KBM-7 (cell line): ENCODE data around the gene ZNF185.

Experiments
- DNase-seq: peaks from one replicate; pipeline ENCODE4 v3.0.0-alpha.2; 2015
- in situ Hi-C: fragments of 300-500 bp; cut with MboI; formaldehyde crosslinking; loops from 2 replicates; pipeline ENCODE4 v1.14.3; 2020; ENCODE audit warnings: low sequenced_read_pairs, low pct_unique_long_range_greater_than_20kb, mixed read lengths

The ZNF185 gene

DNA sequence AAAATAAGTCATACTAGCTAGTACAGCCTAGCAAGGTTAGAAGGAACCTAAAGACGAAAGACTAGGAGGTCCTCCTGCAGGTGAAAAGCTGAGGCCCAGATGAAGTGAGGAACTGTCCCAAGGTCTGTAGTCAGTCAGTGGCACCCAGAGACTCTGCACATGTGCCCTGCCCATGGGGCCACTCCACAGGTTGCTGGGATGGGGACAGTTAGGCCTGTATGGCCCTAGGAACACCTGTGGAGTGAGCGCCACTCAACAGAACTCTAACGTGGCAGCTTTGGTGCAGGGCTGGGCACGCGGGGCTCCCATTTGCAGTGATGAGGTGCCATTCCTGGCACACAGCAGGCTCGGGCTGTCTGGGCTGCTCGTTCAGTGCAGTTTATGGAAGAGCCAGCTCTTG is 14.8 kb downstream of the ZNF185 start:
- in situ Hi-C loops, result loop anchor here (25.0 kb wide), 1 partner anchor 250 kb away; no protein-coding TSS in a partner anchor

DNA sequence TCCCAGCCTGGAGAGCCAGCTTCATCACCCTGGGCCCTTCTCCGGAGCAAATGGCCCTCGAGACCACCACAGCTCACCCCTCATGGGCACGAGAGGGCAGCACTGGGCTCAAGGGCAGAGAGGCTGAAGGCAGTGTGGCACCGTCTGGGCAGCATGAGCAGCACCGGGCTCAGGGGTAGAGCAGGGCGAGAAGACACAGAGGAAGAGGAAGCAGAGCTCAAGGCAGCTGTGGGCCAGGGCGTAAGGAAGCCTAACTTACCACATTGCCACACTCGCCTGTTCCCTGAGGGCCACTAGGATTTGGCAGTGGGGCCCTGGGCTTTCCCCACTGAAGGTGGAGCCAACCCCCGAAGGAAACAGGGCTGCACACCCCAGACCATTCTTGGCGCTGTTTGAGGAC is 15.5 kb downstream of the ZNF185 start:
- in situ Hi-C loops, result loop anchor here (25.0 kb wide), 1 partner anchor 251 kb away; no protein-coding TSS in a partner anchor
- DNase-seq, result no peak

More for the DNA sequence above, 14.8 kb downstream of the ZNF185 start:
- DNase-seq, result no peak

DNA sequence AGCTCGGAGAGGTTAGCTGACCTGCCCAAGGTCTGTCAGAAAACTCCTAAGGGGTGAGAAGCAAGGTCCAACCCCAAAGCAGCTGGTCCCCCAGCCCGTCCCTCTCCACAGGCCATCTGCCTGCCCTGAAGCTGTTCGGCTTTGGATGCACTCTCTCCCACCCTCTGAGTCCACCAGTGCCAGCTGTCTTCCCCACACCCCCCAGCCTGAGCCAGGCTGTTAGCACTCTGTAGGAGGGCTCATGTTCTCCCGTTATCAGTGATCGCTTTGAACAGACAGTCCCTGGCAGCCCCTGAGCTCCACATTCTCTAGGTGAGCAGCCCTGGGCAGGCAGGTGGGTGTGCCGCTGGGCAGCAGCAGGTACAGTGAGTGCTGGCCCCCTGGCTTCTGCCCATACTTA is 16.0 kb downstream of the ZNF185 start:
- in situ Hi-C loops, result loop anchor here (25.0 kb wide), 1 partner anchor 252 kb away; no protein-coding TSS in a partner anchor
- no peak for DNase-seq

DNA sequence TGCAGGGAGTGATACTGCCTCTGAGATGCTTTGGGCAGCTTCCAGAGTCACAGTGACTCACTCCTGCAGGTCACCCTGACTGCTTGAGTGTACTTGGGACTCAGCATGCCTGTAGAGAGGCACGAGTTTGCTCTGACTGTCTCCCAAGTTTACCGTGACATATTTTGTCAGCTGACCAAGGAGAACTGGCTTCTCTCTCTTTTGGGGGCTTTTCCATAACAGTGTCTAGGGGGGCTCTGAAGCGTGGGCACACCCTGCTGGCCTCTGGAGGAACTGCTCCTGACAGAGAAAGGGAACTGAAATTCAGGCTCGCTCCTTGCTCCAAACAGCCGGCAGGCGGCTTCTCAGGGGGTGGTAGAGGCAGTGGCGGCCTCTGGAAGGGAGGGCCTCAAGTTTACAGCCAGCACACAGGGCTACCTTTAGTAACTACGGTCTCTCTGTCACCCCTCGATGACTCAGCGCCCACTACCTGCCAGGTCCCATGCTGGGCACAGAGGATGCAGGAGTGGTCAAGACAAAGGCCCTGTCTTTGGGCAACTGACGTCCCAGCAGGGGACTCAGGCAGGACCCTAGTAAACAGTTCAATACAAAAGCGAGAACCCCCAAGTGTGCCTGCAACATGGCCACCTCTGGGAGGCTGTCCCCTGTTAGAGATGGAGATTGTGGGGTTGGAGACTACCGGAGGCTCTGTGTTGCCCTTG is 17.8 kb downstream of the ZNF185 start:
- in situ Hi-C loops, result loop anchor here (25.0 kb wide), 1 partner anchor 253 kb away; no protein-coding TSS in a partner anchor
- peak; percentile 75 for DNase-seq

DNA sequence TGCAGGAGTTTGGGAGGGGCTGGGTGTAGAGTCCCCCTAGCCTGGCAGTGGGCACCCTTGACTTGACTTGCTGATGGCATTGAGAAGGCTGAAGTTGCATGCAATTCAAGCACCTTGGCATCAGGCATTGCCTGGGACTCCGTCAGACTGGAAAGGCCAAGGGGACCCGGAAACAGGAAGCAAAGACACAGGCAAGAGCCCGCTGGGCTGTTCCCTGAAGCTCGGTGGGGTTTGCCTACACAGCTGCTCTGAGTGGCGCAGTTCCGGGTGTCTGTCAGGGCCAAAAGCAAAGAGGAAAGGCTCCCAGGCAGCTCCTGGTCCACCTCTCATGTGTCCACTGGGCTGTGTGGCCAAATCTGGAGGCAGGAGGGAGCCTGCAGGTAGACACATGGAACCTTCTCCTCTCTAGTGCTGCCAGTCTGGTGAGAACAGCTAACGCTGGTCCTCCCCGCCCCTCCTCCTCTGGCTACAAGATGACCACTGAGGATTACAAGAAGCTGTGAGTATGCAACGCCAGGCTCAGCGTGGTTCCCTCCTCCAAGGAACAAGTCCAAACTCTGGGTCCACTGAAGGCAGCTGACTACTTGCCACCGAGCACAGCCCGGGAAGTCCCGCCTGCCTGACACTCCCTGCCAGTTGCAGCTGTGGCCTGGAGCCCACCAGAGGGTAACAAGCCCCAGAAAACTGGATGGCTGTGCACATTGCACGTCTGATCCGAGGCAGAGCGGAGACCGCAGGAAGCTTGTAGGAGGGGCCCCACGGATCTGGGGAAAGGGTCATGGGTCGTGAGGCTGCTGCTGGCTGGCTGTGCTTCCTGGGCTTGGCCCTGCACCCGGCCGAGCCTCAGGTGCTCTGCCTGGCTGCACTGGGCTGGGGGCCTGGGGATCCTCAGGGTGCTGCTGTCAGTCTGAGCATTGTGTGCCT is 20.1 kb downstream of the ZNF185 start:
- in situ Hi-C loops, result loop anchor here (25.0 kb wide), 1 partner anchor 256 kb away; no protein-coding TSS in a partner anchor
- no peak for DNase-seq

DNA sequence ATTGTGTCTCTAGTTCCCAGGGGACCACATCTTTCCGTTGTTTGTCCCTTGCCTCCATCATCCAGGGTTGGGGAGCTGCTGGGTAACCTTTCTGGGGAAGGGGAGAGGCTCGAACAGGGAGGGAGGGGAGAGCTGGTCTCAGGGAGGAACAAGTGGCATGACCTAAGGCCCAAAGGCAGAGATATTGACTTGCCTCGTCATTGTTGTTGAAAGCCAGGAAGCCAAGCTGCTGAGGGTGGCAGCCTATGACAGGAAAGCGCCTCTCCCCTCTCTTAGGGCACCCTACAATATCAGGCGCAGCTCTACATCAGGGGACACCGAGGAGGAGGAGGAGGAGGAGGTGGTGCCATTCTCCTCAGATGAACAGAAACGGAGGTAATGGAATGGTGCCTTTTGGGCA is 20.8 kb downstream of the ZNF185 start:
- DNase-seq, result no peak
- in situ Hi-C loops, result loop anchor here (25.0 kb wide), 1 partner anchor 256 kb away; no protein-coding TSS in a partner anchor

DNA sequence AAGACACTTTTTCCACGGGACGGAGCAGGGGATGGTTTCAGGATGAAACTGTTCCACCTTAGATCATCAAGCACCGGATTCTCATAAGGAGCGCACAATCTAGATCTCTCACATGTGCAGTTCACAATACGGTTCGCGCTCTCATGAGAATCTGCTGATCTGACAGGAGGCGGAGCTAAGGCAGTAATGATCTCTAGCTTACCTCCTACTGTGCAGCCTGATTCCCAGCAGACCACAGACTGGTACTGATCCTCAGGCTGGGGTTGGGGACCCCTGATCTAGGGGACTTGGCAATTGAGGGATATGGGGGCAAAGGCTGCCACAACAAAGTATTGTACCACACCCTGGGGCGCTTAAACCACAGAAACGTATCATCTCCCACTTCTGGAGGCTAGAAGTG is 25.7 kb downstream of the ZNF185 start:
- no peak for DNase-seq
- in situ Hi-C loops, result loop anchor here (25.0 kb wide), 1 partner anchor 261 kb away; no protein-coding TSS in a partner anchor

GRCh38 chrX:152925835-152926234 is 28.0 kb downstream of the ZNF185 start:
- DNase-seq, result no peak
- in situ Hi-C loops, result no loop called here

DNA sequence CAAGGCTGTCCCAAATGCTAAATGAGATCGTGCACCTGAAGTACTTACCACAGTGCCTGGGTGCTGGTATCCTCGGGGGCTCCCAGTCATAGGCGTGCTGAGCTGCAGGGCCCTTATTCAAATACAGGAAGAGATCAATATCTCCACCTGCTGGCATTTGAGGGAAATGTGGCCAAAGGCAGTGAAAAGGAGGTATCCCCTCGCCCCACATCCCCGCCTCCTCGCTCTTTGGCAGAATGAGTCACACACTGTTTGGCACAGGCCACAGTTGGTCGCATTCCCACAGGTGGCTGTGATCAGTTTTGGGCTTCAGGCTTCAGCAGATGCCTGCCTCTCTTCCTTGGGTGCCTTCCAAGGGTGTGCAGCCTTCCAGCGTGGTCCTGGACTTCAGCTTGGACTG is 28.4 kb downstream of the ZNF185 start:
- DNase-seq, result peak; percentile 89
- in situ Hi-C loops, result no loop called here

DNA sequence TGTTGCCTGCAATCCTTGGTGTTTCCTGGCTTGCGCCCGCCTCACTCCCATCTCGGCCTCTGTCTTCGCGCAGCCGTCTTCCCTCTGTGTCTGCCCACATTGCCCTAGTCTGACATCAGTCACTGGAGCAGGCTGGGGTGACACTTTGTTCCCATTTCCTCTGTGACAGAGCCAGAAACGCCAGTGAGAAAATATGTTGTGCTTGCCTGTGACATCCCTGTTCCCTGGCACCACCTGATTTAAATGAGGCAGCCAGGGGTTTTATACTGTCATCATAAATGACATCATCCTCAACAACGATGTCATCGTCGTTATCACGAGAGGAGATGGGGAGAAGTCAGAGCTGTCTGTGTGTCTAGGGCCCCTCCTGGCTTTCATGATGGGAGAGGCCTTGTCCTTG is 29.1 kb downstream of the ZNF185 start:
- in situ Hi-C loops, result no loop called here
- no peak for DNase-seq

DNA sequence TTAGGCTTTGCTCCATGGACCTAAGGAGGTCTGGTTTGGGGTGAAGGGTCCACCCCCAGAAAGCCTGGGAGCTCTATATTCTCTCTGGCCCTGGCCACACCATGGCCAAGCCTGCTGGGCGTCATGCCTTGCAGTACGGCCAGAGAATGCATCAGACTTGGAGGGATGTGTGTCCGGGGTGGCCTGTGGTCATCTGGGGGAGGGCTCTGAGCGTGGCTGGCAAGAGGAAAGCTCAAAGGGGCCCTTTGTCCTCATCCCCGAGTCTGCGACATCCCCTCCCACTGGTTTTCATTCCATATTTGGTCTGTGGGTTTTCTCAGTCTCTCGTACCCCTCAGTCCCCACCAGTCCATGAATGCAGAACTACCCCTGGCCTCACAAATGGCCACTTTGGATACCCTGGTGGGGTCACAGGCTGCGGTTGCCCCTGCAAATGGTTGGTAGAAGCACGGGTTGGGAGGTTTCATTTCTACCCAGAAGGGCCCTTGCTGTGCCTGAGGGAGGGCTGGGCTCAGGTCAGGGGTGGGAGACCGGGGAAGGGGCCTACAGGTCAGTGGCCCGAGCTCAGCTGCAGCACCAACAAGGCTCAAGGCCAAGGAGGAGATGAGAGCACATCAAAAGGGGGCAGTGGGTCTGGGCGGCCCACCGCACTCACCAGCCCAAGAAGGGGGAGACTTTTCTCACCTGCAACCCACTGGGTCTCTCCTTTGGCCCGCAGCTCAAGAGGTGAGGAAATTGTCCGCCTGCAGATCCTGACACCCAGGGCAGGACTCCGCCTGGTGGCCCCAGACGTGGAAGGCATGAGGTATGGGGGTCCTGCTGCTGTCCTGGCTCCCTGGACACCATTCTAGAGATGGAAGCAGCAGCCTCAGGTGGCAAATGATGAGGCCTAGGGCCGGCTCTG is 30.2 kb downstream of the ZNF185 start:
- DNase-seq, result no peak
- in situ Hi-C loops, result no loop called here

DNA sequence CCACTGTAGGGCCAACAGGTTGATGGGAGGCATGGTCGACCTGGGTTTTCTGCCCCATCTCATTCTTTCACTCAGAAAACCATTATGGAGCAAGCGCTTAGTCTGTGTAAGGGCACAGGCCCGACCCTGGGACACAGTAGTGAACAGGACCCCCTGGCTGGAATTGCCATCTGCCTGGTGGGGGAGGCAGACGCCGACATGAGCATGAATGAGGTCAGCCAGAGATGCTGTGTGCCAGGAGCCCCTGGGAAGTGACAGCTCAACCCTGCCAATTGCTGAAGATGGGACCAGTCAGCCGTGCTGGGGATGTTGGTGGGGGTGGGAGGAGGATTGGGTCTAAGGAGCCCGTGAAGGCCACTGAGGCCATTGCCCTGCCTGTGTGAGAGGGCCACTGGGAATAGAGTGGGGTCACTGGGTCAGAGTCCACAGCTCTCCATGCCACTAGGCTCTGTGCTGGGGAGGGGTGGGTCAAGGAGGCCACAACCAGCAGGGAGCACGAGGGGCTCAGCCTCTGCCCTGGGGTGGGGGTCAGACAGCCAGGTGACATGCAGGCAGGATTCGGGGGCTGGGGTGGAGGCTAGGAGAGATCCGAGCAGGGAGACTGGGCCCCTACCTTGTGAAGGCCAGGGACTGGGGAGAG is 31.0 kb downstream of the ZNF185 start:
- DNase-seq, result no peak
- in situ Hi-C loops, result no loop called here

DNA sequence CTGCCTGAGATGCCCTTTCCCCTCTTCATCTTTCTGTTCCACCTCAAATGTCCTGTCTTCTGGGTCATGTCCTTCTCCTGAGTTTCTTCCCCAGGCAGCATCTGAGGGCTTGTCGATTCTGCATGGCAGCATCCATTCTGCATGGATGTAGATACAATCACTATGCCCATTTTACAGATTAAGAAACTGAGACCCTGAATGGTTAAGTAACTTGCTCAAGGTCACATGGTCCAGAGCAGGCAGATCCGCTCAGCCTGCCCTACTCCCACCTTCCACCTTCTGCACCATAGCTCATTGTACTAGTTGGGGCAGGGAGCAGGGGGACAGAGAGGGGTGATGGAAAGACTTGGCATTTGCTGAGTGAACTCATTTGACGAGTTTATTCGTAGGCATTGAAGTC is 32.0 kb downstream of the ZNF185 start:
- DNase-seq, result no peak
- in situ Hi-C loops, result no loop called here

DNA sequence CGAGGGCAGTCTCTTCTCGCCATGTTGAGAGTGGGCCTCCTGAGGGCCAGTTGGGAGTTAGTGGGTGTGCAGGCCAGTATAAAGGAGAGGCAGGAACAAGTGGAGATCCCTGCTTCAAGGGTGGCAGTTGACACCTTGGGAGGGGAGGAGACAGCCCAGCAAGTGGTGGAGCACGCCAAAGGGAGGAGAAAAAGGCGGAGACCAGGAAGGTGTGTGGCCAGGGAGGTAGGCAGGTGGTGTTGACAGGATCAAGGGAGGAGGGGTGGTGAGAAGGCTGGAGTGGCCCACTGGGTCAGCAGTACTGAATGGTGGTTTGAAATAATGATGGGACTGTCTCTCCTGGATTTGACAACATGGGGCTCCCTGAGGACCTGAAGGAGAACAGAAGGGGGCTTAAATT is 32.6 kb downstream of the ZNF185 start:
- in situ Hi-C loops, result no loop called here
- no peak for DNase-seq

DNA sequence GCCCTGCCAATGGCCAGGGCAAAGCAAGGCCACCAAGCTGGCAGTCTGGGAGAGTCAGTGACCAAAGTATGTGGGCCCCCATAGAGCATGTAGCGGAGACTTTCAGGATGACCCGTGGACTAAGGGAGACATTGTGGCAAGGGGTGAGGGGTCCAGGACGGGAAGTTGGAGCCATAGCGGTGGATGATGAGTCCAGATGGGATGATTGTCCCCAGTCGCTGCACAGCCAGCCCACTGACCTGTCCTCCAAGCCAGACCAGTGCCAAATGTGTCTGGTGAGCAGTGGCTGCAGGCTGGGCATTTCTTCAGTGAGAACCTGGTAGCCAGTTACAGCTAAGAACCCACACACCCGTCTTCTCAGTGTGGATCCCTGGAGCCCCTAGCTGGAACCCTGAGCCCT is 34.3 kb downstream of the ZNF185 start:
- in situ Hi-C loops, result no loop called here
- DNase-seq, result no peak

DNA sequence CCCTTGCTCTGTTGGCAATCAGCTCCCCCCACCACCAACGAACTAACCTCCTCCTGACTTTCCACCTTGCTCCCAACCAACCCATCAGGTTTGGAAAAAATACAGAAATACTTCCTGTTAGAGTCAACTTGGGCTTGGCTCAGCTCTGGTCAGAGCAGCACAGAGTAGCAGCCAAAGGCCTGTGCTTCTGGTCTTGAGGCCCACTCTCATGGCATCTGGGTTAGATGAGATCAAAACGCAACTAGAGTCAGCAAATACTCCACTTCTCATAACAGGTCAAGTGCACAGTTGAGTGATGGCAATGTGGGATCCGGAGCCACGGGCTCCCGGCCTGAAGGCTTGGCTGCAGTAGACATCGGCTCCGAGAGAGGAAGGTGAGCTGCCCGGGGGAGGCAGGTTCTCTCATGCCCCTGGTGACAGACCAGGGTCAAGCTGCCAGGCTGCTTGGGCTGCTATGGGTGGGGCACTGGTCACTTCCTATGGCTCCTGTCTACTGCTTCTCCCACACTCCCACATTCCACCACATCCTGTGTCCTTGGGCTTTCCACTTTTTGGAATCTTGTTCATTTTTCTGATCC is 34.8 kb downstream of the ZNF185 start:
- no peak for DNase-seq
- in situ Hi-C loops, result no loop called here

DNA sequence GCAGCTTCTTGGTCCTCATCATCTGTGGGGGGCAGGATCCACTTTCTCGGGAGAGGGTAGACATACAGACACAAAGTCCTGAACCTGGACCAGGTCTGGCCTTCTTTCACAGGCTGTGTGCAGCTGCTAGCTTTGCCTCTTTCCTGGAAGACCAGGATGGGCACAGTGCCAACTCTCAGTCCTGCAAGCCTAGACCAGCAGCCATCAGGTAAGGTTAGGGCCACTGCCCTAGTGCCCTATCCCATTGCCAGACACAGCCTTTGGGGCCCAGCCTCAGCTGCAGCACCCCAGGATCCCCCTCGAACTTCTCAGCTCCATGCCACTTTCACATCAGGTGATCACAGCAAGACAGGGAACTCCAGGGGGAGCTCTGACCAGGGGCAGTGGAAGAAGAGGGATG is 38.4 kb downstream of the ZNF185 start:
- in situ Hi-C loops, result no loop called here
- DNase-seq, result no peak

GRCh38 chrX:152937236-152937635 is 39.4 kb downstream of the ZNF185 start:
- no peak for DNase-seq
- in situ Hi-C loops, result no loop called here
